ENCODE data around the gene CDC14C.
"Not testable (repeated sequence)": the region's sequence is repeated elsewhere in the genome, so short reads cannot be mapped to it uniquely, and the experiment has no call there.

CDC14C gene

GRCh38 chr7:48924433-48924832 lies at the start of gene CDC14C:
Gene CDC14C, plus strand, starts transcription at chr7:48924547. Its CDS starts 126 bp downstream, at chr7:48924673.
- ATAC-seq = no peak
- no peak for DNase-seq

- DNase-seq (no peak), ATAC-seq (no peak)
These were observed 49.1 kb upstream of the CDC14C start for GRCh38 chr7:48875045-48875916.

- no peak for DNase-seq
- ATAC-seq = no peak
These were observed 48.3 kb upstream of the CDC14C start for GRCh38 chr7:48876087-48876486.

- DNase-seq = no peak
- ATAC-seq = no peak
These were observed 43.5 kb upstream of the CDC14C start for GRCh38 chr7:48880851-48881250.

- DNase-seq (no peak), ATAC-seq (no peak)
These were observed 36.8 kb upstream of the CDC14C start for GRCh38 chr7:48887500-48887899.

- DNase-seq (no peak), ATAC-seq (no peak)
These were observed 29.8 kb upstream of the CDC14C start for GRCh38 chr7:48894574-48894973.

GRCh38 chr7:48899932-48900331 lies 24.4 kb upstream of the CDC14C start:
- DNase-seq = no peak

GRCh38 chr7:48901966-48902365 lies 22.4 kb upstream of the CDC14C start:
- ATAC-seq = no peak
- DNase-seq = no peak

More at GRCh38 chr7:48899932-48900331, 24.4 kb upstream of the CDC14C start:
- no peak for ATAC-seq

GRCh38 chr7:48904975-48905374 lies 19.4 kb upstream of the CDC14C start:
- ATAC-seq = no peak
- DNase-seq = no peak

GRCh38 chr7:48905686-48906085 lies 18.7 kb upstream of the CDC14C start:
- not testable (repeated sequence) for ATAC-seq, DNase-seq

- not testable (repeated sequence) for ATAC-seq, DNase-seq
These were observed 14.5 kb upstream of the CDC14C start for GRCh38 chr7:48909887-48910286.

- DNase-seq (no peak), ATAC-seq (no peak)
These were observed 7.1 kb downstream of the CDC14C start for GRCh38 chr7:48931481-48931880.

GRCh38 chr7:48932126-48932910 lies 8.0 kb downstream of the CDC14C start:
- DNase-seq = no peak
- no peak for ATAC-seq

GRCh38 chr7:48933549-48934085 lies 9.3 kb downstream of the CDC14C start:
- DNase-seq (no peak), ATAC-seq (no peak)

GRCh38 chr7:48938539-48939295 lies 14.4 kb downstream of the CDC14C start:
- DNase-seq (no peak), ATAC-seq (no peak)

- ATAC-seq (no peak), DNase-seq (no peak)
These were observed 19.1 kb downstream of the CDC14C start for GRCh38 chr7:48943279-48943990.

- no peak for DNase-seq
- ATAC-seq = no peak
These were observed 31.6 kb downstream of the CDC14C start for GRCh38 chr7:48955916-48956315.

- DNase-seq (no peak), ATAC-seq (no peak)
These were observed 35.3 kb downstream of the CDC14C start for GRCh38 chr7:48959676-48960075.

- no peak for DNase-seq
- ATAC-seq = no peak
These were observed 38.6 kb downstream of the CDC14C start for GRCh38 chr7:48962821-48963505.

- no peak for DNase-seq
- ATAC-seq = no peak
These were observed 39.7 kb downstream of the CDC14C start for GRCh38 chr7:48964074-48964473.

GRCh38 chr7:48971173-48971572 lies 46.8 kb downstream of the CDC14C start:
- DNase-seq (no peak), ATAC-seq (no peak)
